Measurements from ENCODE around the gene MRPL23.

DNA sequence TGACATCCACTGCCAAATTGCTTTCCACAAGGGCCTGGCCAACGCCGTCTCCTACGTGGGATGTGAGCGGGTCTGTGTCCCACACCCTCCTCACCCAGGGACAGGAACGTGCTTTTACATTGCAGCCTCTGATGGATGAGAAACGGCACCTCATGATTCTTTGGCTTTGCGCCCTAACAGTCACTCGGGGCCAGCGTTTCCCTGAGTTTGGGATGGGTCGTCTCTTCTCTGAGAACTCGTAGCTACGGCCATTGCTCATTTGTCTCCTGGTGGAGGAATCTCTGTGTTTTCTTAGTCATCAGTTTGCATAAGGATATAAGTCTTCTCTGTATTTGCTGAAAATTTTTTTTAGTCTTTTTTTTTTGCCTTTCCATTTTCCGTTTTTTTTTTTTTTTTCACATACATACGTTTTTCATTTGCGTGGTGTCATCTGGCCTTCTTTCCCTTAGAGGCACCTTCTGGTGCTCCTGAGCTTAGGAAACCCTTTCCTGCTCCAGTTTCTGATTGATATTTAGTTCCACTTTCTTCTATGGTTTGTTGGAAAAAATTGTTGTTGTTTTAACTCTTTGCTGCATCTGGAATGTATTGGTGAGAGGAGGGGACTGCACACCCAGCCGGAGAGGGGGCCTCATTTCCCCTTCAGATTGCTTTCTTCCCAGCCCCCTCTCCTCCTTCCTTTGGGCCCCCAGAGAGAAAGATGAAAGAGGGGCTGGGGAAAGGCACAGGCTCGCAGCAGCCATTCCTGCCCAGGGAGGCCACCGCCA, 15.6 kb upstream of the MRPL23 start:
- TF ChIP-seq, protein P1, sequence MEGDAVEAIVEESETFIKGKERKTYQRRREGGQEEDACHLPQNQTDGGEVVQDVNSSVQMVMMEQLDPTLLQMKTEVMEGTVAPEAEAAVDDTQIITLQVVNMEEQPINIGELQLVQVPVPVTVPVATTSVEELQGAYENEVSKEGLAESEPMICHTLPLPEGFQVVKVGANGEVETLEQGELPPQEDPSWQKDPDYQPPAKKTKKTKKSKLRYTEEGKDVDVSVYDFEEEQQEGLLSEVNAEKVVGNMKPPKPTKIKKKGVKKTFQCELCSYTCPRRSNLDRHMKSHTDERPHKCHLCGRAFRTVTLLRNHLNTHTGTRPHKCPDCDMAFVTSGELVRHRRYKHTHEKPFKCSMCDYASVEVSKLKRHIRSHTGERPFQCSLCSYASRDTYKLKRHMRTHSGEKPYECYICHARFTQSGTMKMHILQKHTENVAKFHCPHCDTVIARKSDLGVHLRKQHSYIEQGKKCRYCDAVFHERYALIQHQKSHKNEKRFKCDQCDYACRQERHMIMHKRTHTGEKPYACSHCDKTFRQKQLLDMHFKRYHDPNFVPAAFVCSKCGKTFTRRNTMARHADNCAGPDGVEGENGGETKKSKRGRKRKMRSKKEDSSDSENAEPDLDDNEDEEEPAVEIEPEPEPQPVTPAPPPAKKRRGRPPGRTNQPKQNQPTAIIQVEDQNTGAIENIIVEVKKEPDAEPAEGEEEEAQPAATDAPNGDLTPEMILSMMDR (IDR thresholded peaks at IDR 0.05; ENCODE audit: insufficient read depth, low read depth, low read length): no peak
- TF ChIP-seq EZH2 (IDR thresholded peaks at IDR 0.05; ENCODE audit: insufficient read depth, low read length): no peak

Measured in astrocyte (in vitro differentiated cells and primary cell).